NCI-H2227 (cell line): ENCODE data around the gene TEX2.
"Not testable (repeated sequence)": the region's sequence is repeated elsewhere in the genome, so short reads cannot be mapped to it uniquely, and the experiment has no call there.

ENCODE experiments used
- DNase-seq: peaks from one replicate; lab custom pipeline; 2025; ENCODE audit not compliant: unreplicated experiment; lab: John Stamatoyannopoulos, UW

Gene TEX2

DNA sequence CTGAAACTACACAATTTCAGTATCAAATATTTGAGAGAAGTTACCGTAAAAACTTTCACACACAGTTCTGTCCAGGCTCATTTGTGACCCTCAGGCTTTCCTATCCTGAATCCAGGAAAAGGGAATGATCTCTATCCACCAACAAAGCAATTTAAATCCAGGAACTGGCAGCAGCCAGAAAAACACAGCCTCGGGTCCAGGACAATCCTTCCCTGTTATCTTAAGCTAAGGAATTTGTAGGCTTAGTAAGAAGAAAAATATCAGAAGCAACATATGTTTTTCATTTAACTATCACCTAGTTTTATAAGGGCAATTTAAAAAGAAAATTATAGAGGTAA lies 47.1 kb downstream of the TEX2 start:
- DNase-seq = no peak

- DNase-seq = no peak
Measured at GRCh38 chr17:64214950-64215349, 48.1 kb downstream of the TEX2 start.

DNA sequence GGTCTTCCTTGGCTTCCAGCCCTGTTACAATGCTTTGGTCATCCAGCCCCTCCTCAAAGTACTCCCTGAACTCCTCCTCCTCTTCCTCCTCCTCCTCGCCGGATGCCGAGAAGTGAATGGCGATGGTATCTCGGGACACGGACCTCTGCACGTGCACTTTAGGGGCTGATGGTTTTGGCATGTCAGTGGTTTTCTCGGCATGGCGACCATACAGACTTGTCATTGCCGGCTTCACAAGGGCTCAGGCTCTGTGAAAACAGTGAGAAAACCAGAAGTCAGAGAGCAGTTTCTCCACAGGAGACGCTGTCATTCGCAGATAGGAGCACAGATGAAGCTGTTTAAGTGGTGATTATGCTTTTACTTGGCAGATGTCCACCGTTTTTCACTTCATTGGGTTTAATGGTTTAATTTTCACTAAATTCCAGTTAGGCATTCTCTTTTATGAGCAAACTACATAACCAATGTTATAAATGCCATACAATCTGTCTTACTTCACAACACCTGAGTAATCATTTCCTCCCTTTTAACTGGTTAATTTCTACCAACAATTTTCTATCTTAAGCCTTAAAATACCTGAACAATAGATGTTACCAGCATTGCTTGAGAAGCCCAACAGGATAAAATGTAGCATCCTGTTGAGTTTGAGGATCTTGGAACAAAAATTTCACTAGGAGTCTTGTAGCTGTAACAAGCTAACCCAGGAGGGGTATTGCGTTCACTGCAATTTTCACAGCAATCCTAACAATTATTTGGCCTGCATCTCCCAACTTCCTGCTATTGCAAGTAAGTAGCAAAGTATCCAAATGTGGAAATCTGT lies 48.9 kb downstream of the TEX2 start:
- DNase-seq = peak; percentile 82

GRCh38 chr17:64212122-64212521 lies 50.9 kb downstream of the TEX2 start:
- DNase-seq = no peak

- DNase-seq = no peak
Measured at GRCh38 chr17:64209983-64210382, 53.1 kb downstream of the TEX2 start.

DNA sequence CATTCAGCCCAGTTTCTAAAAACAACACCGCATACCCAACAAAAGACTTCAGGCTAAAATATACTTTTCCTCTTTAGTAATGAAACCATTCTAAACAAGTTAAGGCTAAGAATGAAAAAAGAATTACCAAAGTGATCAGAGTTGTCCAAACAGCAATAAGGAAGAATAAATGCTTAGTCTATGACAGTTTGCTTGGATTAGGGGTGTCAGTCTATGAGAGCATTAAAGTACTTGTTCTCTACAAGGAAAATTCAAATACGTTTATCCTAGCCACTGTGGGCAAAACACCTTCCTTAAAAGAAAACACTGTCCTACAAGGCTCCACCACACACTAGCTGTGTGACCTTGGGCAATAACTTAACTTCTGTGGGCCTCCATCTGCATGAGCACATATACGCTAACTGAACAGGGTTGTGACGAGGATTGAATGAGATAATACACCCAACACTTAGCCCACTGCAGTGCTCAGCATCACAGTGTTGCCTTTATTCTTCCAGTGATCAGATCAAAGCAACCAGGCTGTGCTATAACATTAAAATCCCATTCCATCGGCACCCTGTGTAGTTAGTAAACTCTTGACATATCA lies 53.6 kb downstream of the TEX2 start:
- DNase-seq = no peak

DNA sequence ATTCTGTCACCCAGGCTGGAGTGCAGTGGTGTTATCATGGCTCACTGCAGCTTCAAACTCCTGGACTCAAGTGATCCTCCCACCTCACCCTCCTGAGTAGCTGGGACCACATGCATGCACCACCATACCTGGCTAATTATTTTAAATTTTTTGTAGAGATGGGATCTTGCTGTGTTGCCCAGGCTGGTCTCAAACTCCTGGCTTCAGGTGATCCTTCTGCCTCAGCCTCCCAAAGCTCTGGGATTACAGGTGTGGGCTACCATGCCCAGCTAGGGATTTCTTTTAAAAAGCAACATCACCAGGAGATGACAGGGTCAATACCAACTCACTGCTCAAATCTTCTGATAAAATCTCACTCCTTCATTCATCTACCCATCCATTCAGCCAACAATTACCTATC lies 54.4 kb downstream of the TEX2 start:
- DNase-seq = not testable (repeated sequence)

GRCh38 chr17:64205804-64206203 lies 57.3 kb downstream of the TEX2 start:
- DNase-seq = no peak

DNA sequence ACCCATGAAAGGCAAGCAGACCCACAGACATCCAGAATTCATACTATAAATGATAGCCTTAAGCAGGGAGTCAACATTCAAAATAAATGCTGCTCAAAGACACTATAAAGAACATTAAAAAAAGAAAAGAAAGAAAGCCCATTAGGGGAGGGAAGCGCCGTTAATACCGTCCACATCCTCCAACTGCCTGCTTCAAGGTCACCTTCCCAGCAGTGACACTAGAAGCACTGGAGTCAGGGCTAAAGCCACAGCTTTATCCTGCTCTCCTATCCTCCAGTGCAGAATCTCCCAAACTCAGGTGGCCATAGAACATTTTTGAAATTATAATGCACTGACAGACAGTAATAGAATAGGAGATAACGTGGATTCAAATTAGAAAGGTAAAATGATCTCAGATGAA lies 59.4 kb downstream of the TEX2 start:
- no peak for DNase-seq

DNA sequence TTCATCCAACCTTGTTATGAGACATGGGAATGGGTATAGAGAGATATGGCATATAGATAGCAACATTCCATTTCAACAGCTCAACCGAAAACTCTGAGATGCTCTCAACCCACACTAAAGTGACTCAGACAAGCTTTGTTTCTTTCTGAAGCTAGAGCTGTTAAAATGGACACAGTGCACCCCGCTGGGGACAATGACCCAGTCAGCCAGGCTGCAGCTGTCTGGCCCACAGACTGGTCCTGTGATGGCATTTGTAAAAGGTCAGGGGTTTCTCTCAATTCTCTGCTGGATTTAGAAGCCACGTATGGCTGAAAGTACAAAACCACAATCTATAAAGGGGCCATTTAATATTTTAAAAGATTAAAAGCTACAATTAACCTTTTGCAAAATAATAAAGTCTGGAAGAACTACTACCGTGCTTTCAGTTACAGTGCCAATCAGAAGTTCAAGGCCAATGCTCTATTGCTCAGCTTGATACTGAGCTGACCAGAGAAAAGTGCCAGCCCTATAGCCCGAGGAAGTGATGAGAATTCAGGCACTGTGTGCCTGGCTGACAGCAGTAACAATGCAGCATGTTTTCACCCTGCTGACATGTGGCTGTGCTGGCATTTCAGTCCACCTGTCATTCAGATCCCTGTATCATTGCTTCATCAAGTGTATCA lies 60.2 kb downstream of the TEX2 start:
- no peak for DNase-seq

DNA sequence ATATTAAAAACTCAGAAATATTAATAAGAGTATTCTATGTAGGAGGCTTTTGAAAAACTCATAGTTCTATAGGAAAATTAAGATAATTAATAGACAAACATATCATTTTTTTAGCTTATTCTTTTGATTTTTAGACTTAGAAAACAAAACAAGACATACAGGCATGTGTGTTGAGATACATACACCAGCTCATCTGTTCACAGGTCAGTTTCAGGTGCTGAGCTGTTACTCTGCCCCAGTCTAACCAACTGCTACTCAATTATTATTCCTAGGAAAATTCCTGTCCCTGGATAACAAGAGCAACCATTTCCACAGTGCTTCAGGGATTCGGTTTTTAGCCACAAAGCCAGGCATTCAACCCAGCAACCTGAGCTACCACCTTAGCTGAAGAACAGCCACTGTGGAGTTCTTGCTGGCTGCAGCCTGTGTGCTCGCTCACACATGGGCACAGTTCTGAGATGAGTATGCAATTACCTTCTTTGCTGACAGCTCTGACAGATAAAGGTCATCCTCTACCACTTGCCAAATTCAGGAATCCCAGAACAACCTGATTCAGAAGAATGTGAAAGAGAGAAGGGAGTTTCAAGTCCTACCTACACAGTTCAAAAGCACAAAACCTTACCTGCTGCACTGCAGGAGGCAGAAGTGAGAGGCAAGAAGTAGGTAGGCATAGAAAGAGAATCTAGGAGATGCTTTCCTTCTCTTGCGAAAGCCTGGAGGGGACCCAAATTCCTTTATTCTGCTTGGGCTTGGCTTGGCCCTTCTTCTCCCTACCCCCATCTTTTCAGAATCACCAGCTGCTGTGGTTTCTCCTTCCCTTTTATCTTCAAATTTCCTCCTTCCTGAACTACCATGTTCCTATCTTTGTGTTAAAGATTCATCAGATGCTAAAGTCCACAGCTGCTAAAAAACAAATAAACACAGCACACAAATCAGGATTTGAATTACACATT lies 62.7 kb downstream of the TEX2 start:
- peak; percentile 41 for DNase-seq

DNA sequence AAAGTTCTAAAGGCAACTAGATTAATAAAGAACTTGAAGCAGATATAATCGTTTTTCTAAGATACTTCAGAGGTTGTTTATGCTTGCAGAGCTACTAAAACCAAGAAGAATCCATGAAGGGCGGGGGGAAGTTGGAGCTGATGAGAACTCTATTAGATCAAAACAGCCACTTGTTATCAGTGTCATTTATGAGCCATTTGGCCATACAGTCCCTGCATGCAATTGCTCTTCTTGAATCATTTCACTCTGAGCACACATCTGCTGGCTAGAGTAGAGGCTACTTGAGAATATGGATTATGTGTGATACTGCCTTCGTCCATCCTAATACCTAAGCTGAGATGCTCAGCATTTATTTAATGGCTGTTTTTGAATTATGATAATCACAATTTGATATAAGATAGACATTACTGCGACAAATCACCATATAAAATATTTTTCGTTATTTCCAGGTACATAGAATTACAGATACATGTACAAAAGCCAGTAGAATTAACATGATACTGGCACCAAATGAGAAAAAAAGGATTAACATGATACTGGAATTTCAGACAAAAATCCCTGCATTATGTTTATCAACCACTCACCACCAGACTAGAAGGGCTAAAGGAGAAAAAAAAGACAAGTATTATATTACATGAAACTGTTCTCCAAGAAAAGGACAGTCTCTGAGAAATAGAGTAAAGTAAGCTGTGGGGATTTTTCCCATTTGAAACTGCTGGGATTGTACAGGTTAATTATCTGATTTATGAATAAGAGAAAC lies 64.5 kb downstream of the TEX2 start:
- no peak for DNase-seq

GRCh38 chr17:64196601-64197000 lies 66.5 kb downstream of the TEX2 start:
- no peak for DNase-seq

- no peak for DNase-seq
Measured at GRCh38 chr17:64193561-64193960, 69.5 kb downstream of the TEX2 start.

DNA sequence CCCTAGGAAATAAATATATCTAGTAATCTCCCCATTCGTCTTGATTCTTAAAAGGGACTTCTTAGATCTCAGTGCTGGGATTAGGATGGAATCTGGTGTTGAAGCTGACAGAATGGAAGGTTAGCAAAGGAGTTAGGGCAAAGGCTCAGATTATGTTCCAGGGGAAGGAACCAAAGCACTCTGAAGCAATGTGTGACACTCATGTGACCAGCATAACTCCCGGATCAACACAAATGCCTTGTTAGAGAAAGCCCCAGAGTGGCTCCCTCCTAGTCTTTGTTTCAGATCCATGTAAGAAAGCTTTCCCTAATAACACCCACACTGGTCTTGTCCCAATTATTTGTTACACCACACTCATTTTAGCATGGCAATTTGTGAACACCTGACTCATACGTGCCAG lies 70.5 kb downstream of the TEX2 start:
- no peak for DNase-seq

DNA sequence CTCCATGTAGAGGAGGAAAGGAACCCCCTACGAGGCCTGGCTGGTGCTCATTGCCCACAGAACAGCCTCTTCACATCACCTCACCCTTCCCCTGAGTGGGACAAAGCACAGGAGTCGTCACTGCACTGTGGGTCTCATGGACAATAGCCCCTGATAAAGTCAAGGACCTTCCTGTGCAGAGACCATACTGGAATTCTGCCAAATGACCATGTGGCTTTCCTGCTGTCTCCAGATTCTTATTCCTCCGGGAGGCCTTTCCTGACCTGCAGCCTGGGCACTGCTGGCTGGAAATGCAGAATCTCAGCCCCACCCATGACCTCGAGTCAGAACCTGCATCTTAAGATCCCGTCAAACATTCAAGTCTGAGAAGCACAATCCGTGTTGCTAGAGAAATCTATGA lies 72.6 kb downstream of the TEX2 start:
- DNase-seq = no peak

DNA sequence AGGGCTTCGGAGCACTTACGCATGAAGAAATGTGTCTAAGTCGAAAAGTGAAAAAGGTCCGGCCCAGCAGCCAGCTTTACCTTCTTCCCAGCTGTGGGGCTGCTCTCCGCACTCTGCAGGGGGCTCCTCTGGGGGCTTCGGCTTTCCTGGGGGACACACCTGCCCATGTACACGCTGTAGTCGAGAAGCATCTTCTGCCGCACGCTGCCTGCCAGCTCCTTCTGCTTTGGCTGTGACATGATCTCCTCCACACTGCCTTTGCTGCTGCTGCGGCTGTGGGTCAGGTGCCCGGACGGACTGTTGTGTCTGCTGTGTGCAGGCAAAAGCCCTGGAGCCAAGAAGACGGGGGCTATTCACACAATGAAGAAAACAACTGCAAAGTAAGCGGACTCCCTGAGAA lies 75.0 kb downstream of the TEX2 start:
- DNase-seq = no peak

- DNase-seq = no peak
Measured at GRCh38 chr17:64187093-64187895, 75.8 kb downstream of the TEX2 start.

GRCh38 chr17:64186171-64187092 lies 76.6 kb downstream of the TEX2 start:
- DNase-seq = no peak
